ENCODE results near the gene KIFC3.
"Not testable (repeated sequence)": the region's sequence is repeated elsewhere in the genome, so short reads cannot be mapped to it uniquely, and the experiment has no call there.

The KIFC3 gene, protein sequence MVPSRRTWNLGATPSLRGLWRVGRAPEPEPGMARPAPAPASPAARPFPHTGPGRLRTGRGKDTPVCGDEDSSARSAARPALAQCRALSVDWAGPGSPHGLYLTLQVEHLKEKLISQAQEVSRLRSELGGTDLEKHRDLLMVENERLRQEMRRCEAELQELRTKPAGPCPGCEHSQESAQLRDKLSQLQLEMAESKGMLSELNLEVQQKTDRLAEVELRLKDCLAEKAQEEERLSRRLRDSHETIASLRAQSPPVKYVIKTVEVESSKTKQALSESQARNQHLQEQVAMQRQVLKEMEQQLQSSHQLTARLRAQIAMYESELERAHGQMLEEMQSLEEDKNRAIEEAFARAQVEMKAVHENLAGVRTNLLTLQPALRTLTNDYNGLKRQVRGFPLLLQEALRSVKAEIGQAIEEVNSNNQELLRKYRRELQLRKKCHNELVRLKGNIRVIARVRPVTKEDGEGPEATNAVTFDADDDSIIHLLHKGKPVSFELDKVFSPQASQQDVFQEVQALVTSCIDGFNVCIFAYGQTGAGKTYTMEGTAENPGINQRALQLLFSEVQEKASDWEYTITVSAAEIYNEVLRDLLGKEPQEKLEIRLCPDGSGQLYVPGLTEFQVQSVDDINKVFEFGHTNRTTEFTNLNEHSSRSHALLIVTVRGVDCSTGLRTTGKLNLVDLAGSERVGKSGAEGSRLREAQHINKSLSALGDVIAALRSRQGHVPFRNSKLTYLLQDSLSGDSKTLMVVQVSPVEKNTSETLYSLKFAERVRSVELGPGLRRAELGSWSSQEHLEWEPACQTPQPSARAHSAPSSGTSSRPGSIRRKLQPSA

DNA sequence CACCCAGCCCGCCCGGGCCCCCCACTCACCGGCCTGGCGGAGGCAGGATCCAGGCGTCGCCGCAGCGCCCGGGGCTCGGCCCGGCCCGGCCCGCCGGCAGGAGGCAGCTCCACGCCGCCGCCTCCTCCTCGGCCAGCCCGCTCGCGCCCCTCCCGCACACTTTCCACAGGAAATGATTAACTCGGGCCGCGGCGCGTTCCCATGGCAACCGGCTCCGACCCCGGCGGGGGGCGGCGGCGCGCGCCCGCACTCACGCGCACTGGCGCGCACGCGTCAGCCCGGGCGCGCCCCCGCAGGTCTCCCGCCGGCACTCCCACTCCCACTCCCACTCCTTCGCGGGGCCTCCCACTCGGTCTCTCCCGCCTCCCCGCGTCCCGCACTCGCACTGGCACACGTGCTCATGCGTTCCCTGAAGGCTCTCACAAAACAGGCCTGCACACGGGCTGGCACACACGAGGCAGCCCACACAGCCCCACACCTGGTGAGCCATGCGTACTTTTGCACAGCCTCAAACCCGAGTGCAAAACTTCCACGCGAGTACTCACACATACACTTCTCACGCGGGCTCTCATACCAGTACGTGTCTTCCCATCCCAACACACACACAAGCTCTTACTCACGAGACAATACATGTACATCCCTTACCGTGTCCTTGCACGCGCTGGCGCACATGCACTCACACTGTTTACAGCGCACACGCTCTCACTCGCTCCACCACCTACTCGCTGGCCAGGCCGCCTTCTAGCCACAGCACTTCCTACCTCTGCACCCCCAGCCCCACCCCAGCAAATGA is at the start of gene KIFC3:
TSS of gene KIFC3 (minus strand) at position 151 of the 793 bp plus-strand sequence. CDS start 4,248 bp downstream, outside the sequence.
- Histone ChIP-seq H3K4me3 (ENCODE audit: low read depth in 1 of 2, low read length in 2 of 2) (peak within 1 kb of the TSS; percentile 63 to 68), H3K4me1 (ENCODE audit: control insufficient read depth in 1 of 2, insufficient read depth in 2 of 2, low read length in 2 of 2) (peaks cover 54 to 59% of the 10 kb centered on the region in 2 donors), H3K9ac (ENCODE audit: low read depth in 1 of 2, low read length in 2 of 2) (peak within 1 kb of the TSS; percentile 56 to 58), H3K27ac (ENCODE audit: low read depth, low read length) (peak within 1 kb of the TSS; percentile 65), H3K36me3 (ENCODE audit: control insufficient read depth in 1 of 2, insufficient read depth in 2 of 2, low read length in 2 of 2) (no peaks in the 10 kb centered on the region), H3K27me3 (ENCODE audit: control insufficient read depth in 1 of 2, insufficient read depth in 2 of 2, low read length in 2 of 2) (no peaks in the 10 kb centered on the region), H3K9me3 (ENCODE audit: control insufficient read depth in 1 of 2, low read length in 2 of 2) (no peaks in the 10 kb centered on the region)

DNA sequence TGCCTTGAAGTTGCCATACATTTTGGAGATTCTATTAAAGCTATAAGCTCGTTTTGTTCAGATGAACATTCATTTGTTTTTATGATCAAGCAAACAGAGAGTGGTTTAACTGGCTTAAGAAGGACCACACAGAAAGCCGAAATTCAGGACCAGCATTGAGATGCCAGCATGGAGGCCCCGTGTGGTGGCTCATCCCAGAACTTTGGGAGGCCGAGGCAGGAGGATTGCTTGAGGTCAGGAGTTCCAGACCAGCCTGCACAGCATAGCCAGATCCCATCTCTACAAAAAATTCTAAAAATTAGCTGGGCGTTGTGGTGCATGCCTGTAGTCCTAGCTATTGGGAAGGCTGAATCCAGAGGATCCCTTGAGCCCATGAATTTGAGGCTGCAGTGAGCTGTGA is 45.9 kb upstream of the KIFC3 start:
- H3K9ac ChIP-seq (ENCODE audit: low read depth in 1 of 2, low read length in 2 of 2), result no peak overlapping the region
- H3K27ac ChIP-seq (ENCODE audit: low read depth, low read length), result no peak overlapping the region
- H3K27me3 ChIP-seq (ENCODE audit: control insufficient read depth in 1 of 2, insufficient read depth in 2 of 2, low read length in 2 of 2), result no peaks in the 10 kb centered on the region
- peaks cover 5 to 6% of the 10 kb centered on the region in 2 donors for H3K4me1 ChIP-seq (ENCODE audit: control insufficient read depth in 1 of 2, insufficient read depth in 2 of 2, low read length in 2 of 2)
- no peaks in the 10 kb centered on the region for H3K9me3 ChIP-seq (ENCODE audit: control insufficient read depth in 1 of 2, low read length in 2 of 2)
- no peak overlapping the region for H3K4me3 ChIP-seq (ENCODE audit: low read depth in 1 of 2, low read length in 2 of 2)
- no peaks in the 10 kb centered on the region for H3K36me3 ChIP-seq (ENCODE audit: control insufficient read depth in 1 of 2, insufficient read depth in 2 of 2, low read length in 2 of 2)

DNA sequence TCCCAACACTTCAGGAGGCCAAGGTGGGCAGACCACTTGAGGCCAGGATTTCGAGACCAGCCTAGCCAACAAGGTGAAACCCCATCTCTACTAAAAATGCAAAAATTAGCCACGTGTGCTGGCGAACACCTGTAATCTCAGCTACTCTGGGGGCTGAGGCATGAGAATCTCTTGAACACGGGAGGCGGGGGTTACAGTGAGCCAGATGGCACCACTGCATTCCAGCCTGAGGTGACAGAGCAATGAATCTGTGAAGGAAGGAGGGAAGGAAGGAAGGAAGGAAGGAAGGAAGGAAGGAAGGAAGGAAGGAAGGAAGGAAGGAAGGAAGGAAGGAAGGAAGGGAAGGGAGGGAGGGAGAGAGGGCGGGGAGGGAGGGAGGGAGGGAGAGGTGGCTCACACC is 44.6 kb upstream of the KIFC3 start:
- not testable (repeated sequence) for H3K27me3 ChIP-seq (ENCODE audit: control insufficient read depth in 1 of 2, insufficient read depth in 2 of 2, low read length in 2 of 2); H3K4me3 ChIP-seq (ENCODE audit: low read depth in 1 of 2, low read length in 2 of 2); H3K27ac ChIP-seq (ENCODE audit: low read depth, low read length)

DNA sequence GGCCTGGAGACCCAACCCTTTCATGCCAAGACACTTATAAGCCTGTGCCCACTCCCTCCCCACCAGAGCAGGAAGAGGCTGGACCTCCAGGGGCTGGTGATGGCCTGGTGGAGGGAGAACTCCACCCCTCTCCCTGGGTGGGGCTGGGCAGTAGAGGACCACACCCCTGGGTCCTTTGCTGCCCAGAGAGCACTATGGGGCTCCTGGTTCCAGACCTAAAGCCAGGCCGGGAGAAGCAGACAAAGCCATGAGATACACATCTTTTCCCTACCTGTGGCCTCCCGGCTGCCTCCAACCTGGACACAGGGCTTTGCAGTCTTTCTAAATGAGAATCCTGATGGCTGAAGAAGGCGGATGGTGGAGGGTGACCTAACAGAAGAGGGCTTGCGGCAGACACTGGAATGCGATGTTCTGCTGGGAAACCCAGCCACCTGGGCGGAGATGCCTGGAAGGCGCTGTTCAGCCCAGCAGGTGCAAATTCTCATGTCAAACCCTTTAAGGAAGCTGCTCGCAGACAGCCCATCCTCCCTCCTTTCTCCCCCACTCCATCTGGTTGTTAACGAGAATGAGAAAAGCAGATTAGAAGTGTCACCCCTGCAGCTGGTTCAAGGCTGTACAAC is 43.9 kb upstream of the KIFC3 start:
- Histone ChIP-seq H3K9me3 (ENCODE audit: control insufficient read depth in 1 of 2, low read length in 2 of 2) (no peaks in the 10 kb centered on the region), H3K27me3 (ENCODE audit: control insufficient read depth in 1 of 2, insufficient read depth in 2 of 2, low read length in 2 of 2) (no peaks in the 10 kb centered on the region), H3K4me1 (ENCODE audit: control insufficient read depth in 1 of 2, insufficient read depth in 2 of 2, low read length in 2 of 2) (peaks cover 5 to 6% of the 10 kb centered on the region in 2 donors), H3K9ac (ENCODE audit: low read depth in 1 of 2, low read length in 2 of 2) (no peak overlapping the region), H3K27ac (ENCODE audit: low read depth, low read length) (no peak overlapping the region), H3K36me3 (ENCODE audit: control insufficient read depth in 1 of 2, insufficient read depth in 2 of 2, low read length in 2 of 2) (no peaks in the 10 kb centered on the region), H3K4me3 (ENCODE audit: low read depth in 1 of 2, low read length in 2 of 2) (no peak overlapping the region)

More for the DNA sequence above, 44.6 kb upstream of the KIFC3 start:
- H3K36me3 ChIP-seq (ENCODE audit: control insufficient read depth in 1 of 2, insufficient read depth in 2 of 2, low read length in 2 of 2); H3K9ac ChIP-seq (ENCODE audit: low read depth in 1 of 2, low read length in 2 of 2); H3K4me1 ChIP-seq (ENCODE audit: control insufficient read depth in 1 of 2, insufficient read depth in 2 of 2, low read length in 2 of 2); H3K9me3 ChIP-seq (ENCODE audit: control insufficient read depth in 1 of 2, low read length in 2 of 2): not testable (repeated sequence)

DNA sequence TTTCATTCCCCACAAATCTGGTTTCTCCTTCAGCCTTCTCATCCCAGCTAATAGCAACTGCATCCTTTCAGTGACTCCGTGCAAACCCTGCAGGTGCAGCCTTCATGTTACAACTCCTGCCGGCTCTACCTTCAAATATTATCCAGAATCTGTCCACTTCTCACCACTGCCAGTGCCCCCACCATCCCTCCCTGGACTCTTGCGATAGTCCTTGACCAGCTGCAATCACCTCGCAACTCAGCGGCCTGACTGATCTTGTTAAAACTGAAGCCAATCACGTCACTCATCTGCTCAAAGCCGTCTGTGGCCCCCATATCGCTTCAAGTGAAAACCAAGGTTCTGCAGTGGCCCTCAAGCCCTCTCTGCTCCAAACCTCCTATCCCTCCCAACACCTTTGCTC is 42.8 kb upstream of the KIFC3 start:
- no peak overlapping the region for H3K4me3 ChIP-seq (ENCODE audit: low read depth in 1 of 2, low read length in 2 of 2)
- H3K4me1 ChIP-seq (ENCODE audit: control insufficient read depth in 1 of 2, insufficient read depth in 2 of 2, low read length in 2 of 2), result peaks cover 5 to 6% of the 10 kb centered on the region in 2 donors
- no peaks in the 10 kb centered on the region for H3K36me3 ChIP-seq (ENCODE audit: control insufficient read depth in 1 of 2, insufficient read depth in 2 of 2, low read length in 2 of 2)
- H3K27me3 ChIP-seq (ENCODE audit: control insufficient read depth in 1 of 2, insufficient read depth in 2 of 2, low read length in 2 of 2), result no peaks in the 10 kb centered on the region
- no peak overlapping the region for H3K9ac ChIP-seq (ENCODE audit: low read depth in 1 of 2, low read length in 2 of 2)
- H3K27ac ChIP-seq (ENCODE audit: low read depth, low read length), result no peak overlapping the region
- no peaks in the 10 kb centered on the region for H3K9me3 ChIP-seq (ENCODE audit: control insufficient read depth in 1 of 2, low read length in 2 of 2)

DNA sequence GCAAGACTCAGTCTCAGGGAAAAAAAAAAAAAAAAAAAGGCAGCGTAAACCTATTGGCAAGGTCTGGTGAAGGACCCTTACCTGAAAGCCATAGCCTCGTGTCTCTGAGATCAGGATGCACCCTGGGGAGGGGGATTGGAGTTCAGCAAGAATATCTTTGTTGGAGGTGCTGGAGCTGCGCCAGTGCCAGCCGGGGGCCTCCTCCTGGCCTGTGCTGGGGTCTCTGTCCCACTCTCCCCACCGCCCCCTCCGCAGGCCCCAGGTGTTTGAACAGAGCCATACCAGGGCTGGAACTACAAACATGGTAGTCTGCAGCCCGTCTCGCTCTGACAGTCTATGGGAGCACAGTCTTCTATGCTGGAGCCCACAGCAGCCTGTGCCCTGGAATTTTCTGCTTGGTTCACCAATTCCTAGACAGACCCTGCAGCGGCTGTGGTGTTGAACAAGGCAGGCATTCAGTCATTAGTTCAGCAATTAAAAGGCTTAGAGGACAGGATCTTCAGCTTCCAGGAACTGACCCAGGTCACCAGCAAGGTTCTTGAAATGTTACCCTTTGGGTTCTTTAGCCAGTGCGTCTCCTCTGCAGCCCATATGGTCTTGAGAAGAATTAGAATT is 42.2 kb upstream of the KIFC3 start:
- Histone ChIP-seq H3K27ac (ENCODE audit: low read depth, low read length) (no peak overlapping the region), H3K9ac (ENCODE audit: low read depth in 1 of 2, low read length in 2 of 2) (no peak overlapping the region), H3K4me3 (ENCODE audit: low read depth in 1 of 2, low read length in 2 of 2) (no peak overlapping the region), H3K27me3 (ENCODE audit: control insufficient read depth in 1 of 2, insufficient read depth in 2 of 2, low read length in 2 of 2) (no peaks in the 10 kb centered on the region), H3K9me3 (ENCODE audit: control insufficient read depth in 1 of 2, low read length in 2 of 2) (no peaks in the 10 kb centered on the region), H3K4me1 (ENCODE audit: control insufficient read depth in 1 of 2, insufficient read depth in 2 of 2, low read length in 2 of 2) (peaks cover 5 to 6% of the 10 kb centered on the region in 2 donors), H3K36me3 (ENCODE audit: control insufficient read depth in 1 of 2, insufficient read depth in 2 of 2, low read length in 2 of 2) (no peaks in the 10 kb centered on the region)

DNA sequence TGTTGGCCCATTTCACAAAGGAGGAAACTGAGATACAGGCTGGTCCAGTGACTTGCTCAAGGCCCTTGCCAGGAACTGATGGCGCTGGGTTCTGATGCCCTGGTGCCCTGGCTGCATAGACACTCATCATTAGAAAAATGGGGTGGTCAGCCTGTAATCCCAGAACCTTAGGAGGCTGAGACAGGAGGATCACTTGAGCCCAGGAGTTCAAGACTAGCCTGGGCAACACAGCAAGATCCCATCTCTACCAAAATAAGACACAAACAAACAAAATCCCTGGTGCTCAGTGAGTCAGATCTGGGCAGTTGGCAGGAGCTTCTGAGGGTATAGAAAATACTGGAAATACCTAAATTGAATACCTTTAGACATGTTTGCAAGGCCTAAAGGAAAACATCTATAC is 41.1 kb upstream of the KIFC3 start:
- H3K4me1 ChIP-seq (ENCODE audit: control insufficient read depth in 1 of 2, insufficient read depth in 2 of 2, low read length in 2 of 2), result peaks cover 5 to 6% of the 10 kb centered on the region in 2 donors
- no peak overlapping the region for H3K4me3 ChIP-seq (ENCODE audit: low read depth in 1 of 2, low read length in 2 of 2)
- no peaks in the 10 kb centered on the region for H3K36me3 ChIP-seq (ENCODE audit: control insufficient read depth in 1 of 2, insufficient read depth in 2 of 2, low read length in 2 of 2)
- no peak overlapping the region for H3K9ac ChIP-seq (ENCODE audit: low read depth in 1 of 2, low read length in 2 of 2)
- no peaks in the 10 kb centered on the region for H3K27me3 ChIP-seq (ENCODE audit: control insufficient read depth in 1 of 2, insufficient read depth in 2 of 2, low read length in 2 of 2)
- no peak overlapping the region for H3K27ac ChIP-seq (ENCODE audit: low read depth, low read length)
- no peaks in the 10 kb centered on the region for H3K9me3 ChIP-seq (ENCODE audit: control insufficient read depth in 1 of 2, low read length in 2 of 2)

DNA sequence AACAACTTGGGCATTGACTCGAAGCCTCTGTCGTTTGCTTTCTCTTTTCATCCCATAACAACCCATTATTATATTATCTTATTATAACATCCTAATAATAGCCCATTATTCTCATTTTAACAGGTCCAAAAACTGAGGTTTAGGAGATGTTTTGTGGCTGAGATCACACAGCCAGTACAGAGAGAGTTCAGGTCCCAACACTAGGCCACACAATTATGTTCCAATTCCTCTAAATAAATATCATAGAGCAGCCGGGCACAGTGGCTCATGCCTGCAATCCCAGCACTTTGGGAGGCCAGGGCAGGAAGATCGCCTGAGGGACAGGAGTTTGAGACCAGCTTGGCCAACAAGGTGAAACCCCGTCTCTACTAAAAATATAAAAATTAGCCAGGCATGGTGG is 40.3 kb upstream of the KIFC3 start:
- H3K9ac ChIP-seq (ENCODE audit: low read depth in 1 of 2, low read length in 2 of 2), result no peak overlapping the region
- no peaks in the 10 kb centered on the region for H3K36me3 ChIP-seq (ENCODE audit: control insufficient read depth in 1 of 2, insufficient read depth in 2 of 2, low read length in 2 of 2)
- peaks cover 5 to 6% of the 10 kb centered on the region in 2 donors for H3K4me1 ChIP-seq (ENCODE audit: control insufficient read depth in 1 of 2, insufficient read depth in 2 of 2, low read length in 2 of 2)
- H3K27me3 ChIP-seq (ENCODE audit: control insufficient read depth in 1 of 2, insufficient read depth in 2 of 2, low read length in 2 of 2), result no peaks in the 10 kb centered on the region
- H3K9me3 ChIP-seq (ENCODE audit: control insufficient read depth in 1 of 2, low read length in 2 of 2), result no peaks in the 10 kb centered on the region
- no peak overlapping the region for H3K27ac ChIP-seq (ENCODE audit: low read depth, low read length)
- H3K4me3 ChIP-seq (ENCODE audit: low read depth in 1 of 2, low read length in 2 of 2), result no peak overlapping the region

DNA sequence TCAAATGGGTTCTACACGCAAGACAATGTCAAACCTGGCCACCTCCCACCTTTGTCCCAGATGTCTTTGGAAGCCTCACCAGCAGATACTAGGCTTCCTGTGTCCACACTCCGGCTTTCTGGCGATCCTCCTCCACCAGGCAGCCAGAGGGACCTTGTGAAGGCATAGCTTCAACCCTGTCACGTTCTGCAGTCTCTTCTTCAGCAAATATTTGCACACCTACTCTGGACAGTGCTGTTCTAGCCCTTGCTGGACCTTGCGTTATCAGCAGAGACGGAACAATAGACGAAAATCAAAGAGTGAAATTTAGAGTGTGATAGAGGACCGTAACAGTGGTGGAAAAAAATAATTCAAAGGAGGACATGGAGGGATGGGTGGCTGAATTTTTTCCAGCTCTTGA is 38.5 kb upstream of the KIFC3 start:
- Histone ChIP-seq H3K4me1 (ENCODE audit: control insufficient read depth in 1 of 2, insufficient read depth in 2 of 2, low read length in 2 of 2) (no peaks in the 10 kb centered on the region), H3K9me3 (ENCODE audit: control insufficient read depth in 1 of 2, low read length in 2 of 2) (no peaks in the 10 kb centered on the region)

More for the DNA sequence above, 38.5 kb upstream of the KIFC3 start:
- H3K27ac ChIP-seq (ENCODE audit: low read depth, low read length), result no peak overlapping the region
- no peaks in the 10 kb centered on the region for H3K27me3 ChIP-seq (ENCODE audit: control insufficient read depth in 1 of 2, insufficient read depth in 2 of 2, low read length in 2 of 2)
- no peak overlapping the region for H3K4me3 ChIP-seq (ENCODE audit: low read depth in 1 of 2, low read length in 2 of 2)
- H3K36me3 ChIP-seq (ENCODE audit: control insufficient read depth in 1 of 2, insufficient read depth in 2 of 2, low read length in 2 of 2), result no peaks in the 10 kb centered on the region
- H3K9ac ChIP-seq (ENCODE audit: low read depth in 1 of 2, low read length in 2 of 2), result no peak overlapping the region

All from duodenal mucosa (tissue), 2 donors.